ENCODE results near the gene LRP8.

Gene LRP8

GRCh38 chr1:53359225-53359933 is 31.5 kb upstream of the LRP8 start:
- no peak for FAIRE-seq

- no peak for FAIRE-seq
These were observed 28.8 kb upstream of the LRP8 start for GRCh38 chr1:53356637-53357036.

- no peak for FAIRE-seq
These were observed 26.2 kb upstream of the LRP8 start for GRCh38 chr1:53354119-53354518.

- FAIRE-seq: no peak
These were observed 24.7 kb upstream of the LRP8 start for GRCh38 chr1:53352561-53352960.

GRCh38 chr1:53350853-53351767 is 23.2 kb upstream of the LRP8 start:
- no peak for FAIRE-seq

GRCh38 chr1:53349968-53350852 is 22.3 kb upstream of the LRP8 start:
- no peak for FAIRE-seq

- no peak for FAIRE-seq
These were observed 21.5 kb upstream of the LRP8 start for GRCh38 chr1:53349369-53349835.

GRCh38 chr1:53348486-53349368 is 20.9 kb upstream of the LRP8 start:
- no peak for FAIRE-seq

GRCh38 chr1:53346814-53347176 is 18.9 kb upstream of the LRP8 start:
- no peak for FAIRE-seq

GRCh38 chr1:53345996-53346813 is 18.3 kb upstream of the LRP8 start:
- no peak for FAIRE-seq

GRCh38 chr1:53344921-53345838 is 17.3 kb upstream of the LRP8 start:
- FAIRE-seq: no peak

GRCh38 chr1:53343831-53344668 is 16.2 kb upstream of the LRP8 start:
- FAIRE-seq: no peak

- no peak for FAIRE-seq
These were observed 15.0 kb upstream of the LRP8 start for GRCh38 chr1:53342735-53343470.

- no peak for FAIRE-seq
These were observed 14.3 kb upstream of the LRP8 start for GRCh38 chr1:53341961-53342707.

GRCh38 chr1:53341521-53341895 is 13.6 kb upstream of the LRP8 start:
- no peak for FAIRE-seq

- no peak for FAIRE-seq
These were observed 13.0 kb upstream of the LRP8 start for GRCh38 chr1:53340660-53341520.

Measured in A204.1 (cell line).